Measurements from ENCODE around the gene GLB1L2.

The GLB1L2 gene

GRCh38 chr11:134409552-134410429, 78.0 kb downstream of the GLB1L2 start:
- Histone ChIP-seq H3K27ac (no peak overlapping the region), H3K4me1 (ENCODE audit: control insufficient read depth in 1 of 2, insufficient read depth in 1 of 2, low read depth in 1 of 2, low read length in 1 of 2) (no peaks in the 10 kb centered on the region), H3K4me3 (ENCODE audit: low read depth in 1 of 2, low read length in 1 of 2) (no peak overlapping the region), H3K27me3 (peaks cover 60% of the 10 kb centered on the region), H3K9me3 (no peaks in the 10 kb centered on the region), H3K36me3 (no peaks in the 10 kb centered on the region)
- TF ChIP-seq, protein P1, sequence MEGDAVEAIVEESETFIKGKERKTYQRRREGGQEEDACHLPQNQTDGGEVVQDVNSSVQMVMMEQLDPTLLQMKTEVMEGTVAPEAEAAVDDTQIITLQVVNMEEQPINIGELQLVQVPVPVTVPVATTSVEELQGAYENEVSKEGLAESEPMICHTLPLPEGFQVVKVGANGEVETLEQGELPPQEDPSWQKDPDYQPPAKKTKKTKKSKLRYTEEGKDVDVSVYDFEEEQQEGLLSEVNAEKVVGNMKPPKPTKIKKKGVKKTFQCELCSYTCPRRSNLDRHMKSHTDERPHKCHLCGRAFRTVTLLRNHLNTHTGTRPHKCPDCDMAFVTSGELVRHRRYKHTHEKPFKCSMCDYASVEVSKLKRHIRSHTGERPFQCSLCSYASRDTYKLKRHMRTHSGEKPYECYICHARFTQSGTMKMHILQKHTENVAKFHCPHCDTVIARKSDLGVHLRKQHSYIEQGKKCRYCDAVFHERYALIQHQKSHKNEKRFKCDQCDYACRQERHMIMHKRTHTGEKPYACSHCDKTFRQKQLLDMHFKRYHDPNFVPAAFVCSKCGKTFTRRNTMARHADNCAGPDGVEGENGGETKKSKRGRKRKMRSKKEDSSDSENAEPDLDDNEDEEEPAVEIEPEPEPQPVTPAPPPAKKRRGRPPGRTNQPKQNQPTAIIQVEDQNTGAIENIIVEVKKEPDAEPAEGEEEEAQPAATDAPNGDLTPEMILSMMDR (IDR thresholded peaks at IDR 0.05), result no peak

DNA sequence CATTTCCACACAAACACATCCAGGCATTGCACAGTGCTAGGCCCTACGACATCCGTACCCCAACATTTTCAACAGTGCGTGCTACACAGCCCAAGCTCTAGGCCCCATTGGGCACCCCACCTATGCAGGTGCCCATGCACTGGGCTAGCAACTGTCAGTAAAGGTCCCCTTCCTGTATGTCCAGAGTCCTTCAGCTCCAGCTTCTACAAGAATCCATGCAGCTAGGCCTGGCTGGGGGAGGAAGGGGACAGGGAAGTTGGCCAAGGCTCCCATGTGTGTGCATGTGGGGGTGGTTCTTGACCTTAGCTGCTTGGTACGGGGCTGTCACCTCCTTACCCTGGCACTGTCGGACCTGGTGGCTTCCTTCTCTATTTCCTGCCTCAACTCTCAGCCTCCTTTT, 79.0 kb downstream of the GLB1L2 start:
- no peaks in the 10 kb centered on the region for H3K9me3 ChIP-seq
- peaks cover 69% of the 10 kb centered on the region for H3K27me3 ChIP-seq
- H3K36me3 ChIP-seq, result no peaks in the 10 kb centered on the region
- TF ChIP-seq, protein P1 (IDR thresholded peaks at IDR 0.05), result no peak
- no peak overlapping the region for H3K4me3 ChIP-seq (ENCODE audit: low read depth in 1 of 2, low read length in 1 of 2)
- H3K27ac ChIP-seq, result no peak overlapping the region
- H3K4me1 ChIP-seq (ENCODE audit: control insufficient read depth in 1 of 2, insufficient read depth in 1 of 2, low read depth in 1 of 2, low read length in 1 of 2), result no peaks in the 10 kb centered on the region

DNA sequence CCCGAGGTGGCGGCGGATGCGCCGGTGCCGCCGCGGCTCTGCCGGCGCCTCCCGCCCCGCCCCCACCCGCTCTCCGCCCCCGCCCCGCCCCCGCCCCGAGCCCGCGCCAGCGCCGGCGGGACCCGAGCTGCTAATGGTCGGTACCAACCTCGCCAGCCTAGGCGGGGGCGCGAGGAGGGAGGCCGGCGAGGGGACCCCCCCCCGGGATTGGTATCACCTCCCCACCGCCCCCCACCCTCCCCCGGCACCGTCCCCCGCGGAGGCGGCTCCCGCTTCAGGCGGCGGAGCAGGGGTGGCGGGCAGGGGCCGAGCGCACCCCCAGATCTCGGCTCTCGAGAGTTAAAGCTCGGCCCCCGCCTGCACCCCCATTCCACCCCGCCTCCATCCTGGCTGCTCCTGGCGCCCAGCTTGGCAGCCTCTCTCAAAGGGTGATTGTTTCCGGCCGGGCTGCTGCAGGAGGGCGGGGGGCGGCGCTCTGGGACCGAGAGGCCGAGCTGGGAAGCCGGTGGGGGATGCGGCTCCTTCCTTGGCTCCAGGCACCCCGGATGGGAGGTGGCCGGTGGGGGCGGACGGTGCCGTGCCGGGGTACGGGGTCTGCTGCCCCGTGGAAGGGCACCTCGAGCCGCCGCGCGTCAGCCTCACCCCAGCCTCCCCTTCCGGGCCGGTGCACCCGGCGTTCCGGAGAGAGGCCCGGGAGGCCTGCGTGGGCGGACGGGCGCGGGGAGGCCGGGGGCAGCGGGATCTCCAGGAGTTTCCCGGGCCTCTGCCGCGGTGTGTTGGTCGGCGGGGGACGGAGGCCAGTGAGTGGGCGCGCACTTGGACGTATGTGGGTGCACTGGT, 80.6 kb downstream of the GLB1L2 start, which contains the start of gene B3GAT1:
TSS of gene B3GAT1 (minus strand) at position 40 of the 840 bp plus-strand sequence. CDS start 24,583 bp downstream, outside the sequence.
- Histone ChIP-seq H3K36me3 (no peaks in the 10 kb centered on the region), H3K27me3 (peaks cover 82% of the 10 kb centered on the region), H3K4me3 (ENCODE audit: low read depth in 1 of 2, low read length in 1 of 2) (no peak within 1 kb of the TSS), H3K9me3 (no peaks in the 10 kb centered on the region), H3K4me1 (ENCODE audit: control insufficient read depth in 1 of 2, insufficient read depth in 1 of 2, low read depth in 1 of 2, low read length in 1 of 2) (no peaks in the 10 kb centered on the region), H3K27ac (no peak within 1 kb of the TSS)
- TF ChIP-seq, protein P1 (IDR thresholded peaks at IDR 0.05), result no peak

DNA sequence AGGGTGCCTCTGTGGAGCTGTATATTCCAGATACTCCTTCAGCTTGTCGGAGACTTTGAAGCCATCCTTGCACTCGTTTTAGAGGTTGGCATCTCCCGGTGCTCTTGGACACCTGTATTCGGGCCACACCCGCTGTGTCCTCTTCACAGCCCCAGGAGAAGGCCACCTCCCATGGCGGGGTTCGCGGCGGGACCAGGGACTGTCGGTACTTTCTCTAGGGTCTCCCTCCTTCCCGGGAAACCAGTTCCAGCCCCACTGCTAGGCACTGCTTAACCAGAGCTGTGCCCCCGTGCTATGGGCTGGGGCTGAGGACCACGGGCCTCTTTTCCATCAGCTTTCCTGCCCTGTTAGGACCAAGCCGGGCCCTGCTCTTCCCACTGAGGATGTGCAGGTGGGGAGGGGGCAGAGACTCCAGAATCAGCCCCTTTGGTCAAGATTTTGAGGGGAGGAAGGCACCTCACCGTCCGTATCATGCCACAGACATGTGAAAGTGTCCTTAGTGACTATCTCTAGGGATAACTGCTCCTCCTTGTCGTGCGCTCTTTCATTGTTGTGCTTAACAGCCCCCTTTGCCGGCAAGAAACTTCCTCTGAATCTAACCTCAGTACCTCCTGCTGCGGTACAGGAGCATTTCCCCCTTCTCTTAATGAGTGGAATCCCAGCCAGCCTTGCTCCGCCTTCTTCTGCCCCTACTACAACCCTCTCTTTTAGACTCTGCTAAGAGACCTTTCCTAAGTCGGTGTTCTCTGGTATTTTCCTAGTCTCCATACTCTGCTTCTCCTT, 81.4 kb downstream of the GLB1L2 start:
- TF ChIP-seq, protein P1 (IDR thresholded peaks at IDR 0.05), result no peak
- Histone ChIP-seq H3K9me3 (no peaks in the 10 kb centered on the region), H3K36me3 (no peaks in the 10 kb centered on the region), H3K27me3 (peaks cover 86% of the 10 kb centered on the region), H3K4me3 (ENCODE audit: low read depth in 1 of 2, low read length in 1 of 2) (no peak overlapping the region), H3K27ac (no peak overlapping the region), H3K4me1 (ENCODE audit: control insufficient read depth in 1 of 2, insufficient read depth in 1 of 2, low read depth in 1 of 2, low read length in 1 of 2) (no peaks in the 10 kb centered on the region)

Data from neutrophil (primary cell).